GM11168 (cell line): Measurements from ENCODE around the gene TTYH1.

ENCODE experiments used
- in situ Hi-C: fragments of 300-500 bp; cut with MboI; formaldehyde crosslinking; loops from one replicate; pipeline ENCODE4 v1.12.0; 2022; ENCODE audit warnings: low sequenced_read_pairs; ENCODE audit not compliant: unreplicated experiment

Gene TTYH1

GRCh38 chr19:54470276-54470887 lies 55.1 kb downstream of the TTYH1 start:
- in situ Hi-C loops, result loop anchor here (10.0 kb wide), 1 partner anchor 204 kb away; no protein-coding TSS in a partner anchor

- in situ Hi-C loops, result loop anchor here (10.0 kb wide), 1 partner anchor 204 kb away; no protein-coding TSS in a partner anchor
Observed at GRCh38 chr19:54470991-54471782, 55.9 kb downstream of the TTYH1 start.

DNA sequence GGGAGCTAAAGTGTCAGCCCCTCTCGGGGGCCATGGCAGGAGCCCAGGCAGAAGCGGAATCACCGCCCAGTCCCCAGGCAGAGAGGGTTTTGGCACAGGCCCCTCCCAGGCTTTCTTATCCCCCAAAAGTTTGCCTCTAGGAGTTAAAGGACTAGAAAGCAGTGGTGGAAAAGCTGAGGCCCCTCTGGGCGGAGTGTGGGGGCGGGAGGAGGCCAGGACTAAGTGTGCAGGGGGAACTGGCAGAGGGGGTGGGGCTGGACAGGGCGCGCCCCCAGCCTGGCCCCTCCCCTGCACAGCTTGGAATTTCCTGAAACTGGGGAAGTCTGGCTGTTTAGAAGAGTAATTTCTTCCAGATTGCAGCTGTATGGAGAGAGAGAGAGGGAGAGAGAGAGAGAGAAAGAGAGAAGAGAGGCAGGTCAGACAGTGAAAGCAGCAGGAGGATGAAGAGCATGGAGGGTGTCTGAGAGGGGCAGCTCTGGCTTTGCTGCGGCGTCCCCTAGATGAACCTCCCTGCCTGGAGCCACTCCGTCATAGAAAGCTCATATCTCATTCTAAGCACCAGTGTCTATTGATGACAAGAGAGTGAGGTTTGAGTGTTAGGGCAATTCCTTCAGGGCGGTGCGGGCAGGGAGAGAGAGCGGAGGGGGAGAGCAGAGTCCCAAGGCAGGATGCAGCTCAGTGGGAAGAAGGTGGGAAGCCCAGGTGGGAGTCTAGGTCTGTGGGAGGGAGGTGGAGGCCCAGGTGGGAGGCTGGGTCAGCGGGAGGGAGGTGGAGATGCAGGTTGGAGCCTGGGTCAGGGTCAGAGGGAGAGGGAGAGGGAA lies 58.0 kb downstream of the TTYH1 start, which contains the start of gene CDC42EP5:
Gene CDC42EP5, minus strand, starts transcription at position 226 of the 821 bp plus-strand sequence. CDS start 7,749 bp downstream, outside the sequence.
- in situ Hi-C loops, result loop anchor here (10.0 kb wide), 1 partner anchor 202 kb away; no protein-coding TSS in a partner anchor

DNA sequence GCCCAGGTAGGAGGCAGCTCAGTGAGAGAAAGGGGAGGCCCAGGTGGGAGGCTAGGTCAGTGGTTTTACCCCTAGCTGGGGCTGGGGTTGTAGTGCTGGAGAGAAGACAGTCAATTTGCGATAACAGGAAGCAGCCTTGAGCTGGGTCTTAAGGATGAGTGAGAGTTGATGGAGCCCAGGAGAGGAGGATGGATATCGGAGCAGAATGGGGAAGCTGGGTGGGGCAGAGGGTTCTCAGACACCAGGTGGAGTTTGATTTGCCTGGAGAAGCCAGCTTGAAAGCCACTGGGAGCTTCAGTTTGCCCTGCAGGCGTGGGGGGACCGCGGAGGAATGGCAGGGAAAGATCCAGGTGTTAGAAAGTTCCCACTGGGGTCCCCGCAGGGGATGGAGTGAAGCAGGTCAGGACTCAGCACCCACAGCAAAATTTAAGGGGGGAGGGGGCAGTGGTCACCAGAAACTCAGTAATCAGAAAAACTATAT lies 58.7 kb downstream of the TTYH1 start:
- in situ Hi-C loops, result loop anchor here (10.0 kb wide), 1 partner anchor 201 kb away; no protein-coding TSS in a partner anchor

GRCh38 chr19:54475706-54476105 lies 60.4 kb downstream of the TTYH1 start:
- in situ Hi-C loops, result loop anchor here (10.0 kb wide), 1 partner anchor 199 kb away; no protein-coding TSS in a partner anchor

DNA sequence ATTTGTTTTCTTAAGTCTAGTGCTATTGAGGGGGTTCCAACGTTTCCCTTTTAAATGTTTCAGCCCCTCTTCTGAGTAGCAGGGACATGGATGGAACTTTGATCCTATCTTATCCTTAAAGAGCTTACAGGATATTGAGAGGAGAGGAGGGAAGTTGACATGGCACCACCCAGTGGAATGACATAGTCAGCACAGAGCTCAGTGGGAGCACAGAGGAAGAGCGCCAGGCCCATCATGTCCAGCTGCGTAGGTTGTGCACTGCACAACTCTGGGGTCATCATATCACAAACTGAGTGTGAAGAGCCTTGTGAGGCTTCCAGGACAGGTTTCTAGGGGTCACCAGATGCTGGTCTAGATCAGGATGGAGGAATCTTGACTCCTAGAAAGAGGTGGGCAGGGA lies 62.4 kb downstream of the TTYH1 start:
- in situ Hi-C loops, result loop anchor here (10.0 kb wide), 1 partner anchor 197 kb away; no protein-coding TSS in a partner anchor

DNA sequence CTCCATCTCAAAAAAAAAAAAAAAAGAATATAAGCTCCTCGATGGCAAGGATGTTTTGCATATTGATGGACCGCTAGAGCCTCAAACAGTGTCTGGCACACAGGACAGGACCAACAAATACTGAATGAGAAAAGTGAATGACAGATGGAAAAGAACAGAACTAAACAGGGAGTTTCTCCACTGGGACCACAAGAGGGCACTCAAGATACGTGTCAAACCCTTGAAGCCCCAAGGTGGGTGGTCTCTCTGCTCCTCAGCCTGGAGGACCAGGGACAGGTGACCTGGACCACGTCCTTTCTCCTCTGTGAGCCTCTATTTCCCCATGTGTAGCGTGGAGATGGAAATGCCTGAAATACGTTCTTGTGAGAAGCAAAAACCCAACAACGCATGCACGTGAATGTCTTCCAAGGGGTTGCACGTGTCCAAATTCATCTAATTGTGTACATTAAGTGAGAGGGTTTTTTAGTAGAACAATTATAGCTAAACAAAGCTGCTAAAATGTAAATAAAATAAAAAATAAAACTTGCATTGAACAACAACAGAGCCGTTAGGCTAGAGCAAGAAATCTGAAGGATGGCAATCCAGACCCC lies 63.5 kb downstream of the TTYH1 start:
- in situ Hi-C loops, result loop anchor here (10.0 kb wide), 1 partner anchor 196 kb away; no protein-coding TSS in a partner anchor

DNA sequence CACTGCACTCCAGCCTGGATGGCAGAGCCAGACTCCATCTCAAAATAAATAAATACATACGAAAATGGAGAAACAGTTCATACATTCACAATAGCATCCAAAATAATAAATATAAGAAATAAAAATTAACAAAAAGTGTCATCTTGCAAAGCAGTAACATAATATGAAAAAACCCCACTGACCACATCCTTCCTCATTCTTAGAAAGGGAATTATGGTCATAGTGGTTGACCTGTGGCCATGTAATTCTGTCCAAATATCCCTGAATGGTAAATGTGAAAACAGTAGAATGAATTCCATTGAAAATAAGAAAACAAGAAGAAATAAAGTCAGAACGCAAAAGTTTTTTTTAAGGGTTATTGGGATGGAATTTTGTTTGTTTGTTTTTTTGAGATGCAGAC lies 64.8 kb downstream of the TTYH1 start:
- in situ Hi-C loops, result no loop called here

- in situ Hi-C loops, result no loop called here
Observed at GRCh38 chr19:54481326-54481930, 66.2 kb downstream of the TTYH1 start.

DNA sequence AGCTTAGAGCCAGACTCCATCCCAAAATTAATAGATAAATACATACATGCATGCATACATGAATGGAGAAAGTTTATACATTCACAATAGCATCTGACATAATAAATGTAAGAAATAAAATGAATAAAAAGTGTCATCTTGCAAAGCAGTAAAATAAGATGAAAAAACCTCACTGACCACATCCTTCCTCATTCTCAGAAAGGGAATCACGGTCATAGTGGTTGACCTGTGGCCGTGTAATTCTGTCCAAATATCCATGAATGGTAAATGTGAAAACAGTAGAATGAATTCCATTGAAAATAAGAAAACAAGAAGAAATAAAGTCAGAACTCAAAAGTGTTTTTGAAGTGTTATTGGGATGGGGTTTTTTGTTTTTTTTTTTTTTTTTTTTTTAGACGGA lies 67.6 kb downstream of the TTYH1 start:
- in situ Hi-C loops, result no loop called here

DNA sequence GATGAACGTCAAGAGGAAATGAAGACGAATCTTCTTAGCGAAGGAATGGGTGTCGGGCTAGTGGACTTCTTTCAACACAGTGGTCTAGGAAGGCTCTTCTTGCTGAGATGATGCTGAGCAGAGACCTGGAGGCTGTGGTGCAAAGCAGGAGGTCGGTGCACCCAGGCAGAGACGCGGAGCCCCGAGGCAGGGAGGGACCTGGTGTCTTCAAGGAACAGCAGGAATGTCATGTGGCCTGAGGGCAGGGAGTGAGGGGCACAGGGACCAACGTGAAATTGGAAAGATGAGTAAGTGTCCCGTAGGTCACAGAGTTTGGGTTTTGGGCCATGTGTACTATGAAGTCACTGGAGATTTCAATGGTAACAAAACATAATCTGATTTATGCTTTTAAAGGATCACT lies 69.2 kb downstream of the TTYH1 start:
- in situ Hi-C loops, result no loop called here

- in situ Hi-C loops, result no loop called here
Observed at GRCh38 chr19:54485851-54486250, 70.6 kb downstream of the TTYH1 start.
